HG03045 (cell line): ENCODE results near the gene RPTOR.

Experiments used
- ATAC-seq: cut with Tn5 transposase; IDR thresholded peaks from one replicate; pipeline ENCODE4 v1.9.1; 2021; ENCODE audit warnings: mild to moderate bottlenecking, moderate library complexity; ENCODE audit not compliant: unreplicated experiment

Gene RPTOR

GRCh38 chr17:80856863-80857755 lies 312.5 kb downstream of the RPTOR start:
- peak; percentile 10 for ATAC-seq

GRCh38 chr17:80857756-80858171 lies 313.1 kb downstream of the RPTOR start:
- no peak for ATAC-seq

- no peak for ATAC-seq
Measured at GRCh38 chr17:80858301-80859001, 313.8 kb downstream of the RPTOR start.

GRCh38 chr17:80859002-80859941 lies 314.6 kb downstream of the RPTOR start:
- ATAC-seq, result no peak

GRCh38 chr17:80860101-80860671 lies 315.5 kb downstream of the RPTOR start:
- ATAC-seq, result no peak

GRCh38 chr17:80860703-80861417 lies 316.2 kb downstream of the RPTOR start:
- no peak for ATAC-seq

GRCh38 chr17:80861418-80861815 lies 316.8 kb downstream of the RPTOR start:
- no peak for ATAC-seq

GRCh38 chr17:80861892-80862291 lies 317.3 kb downstream of the RPTOR start:
- no peak for ATAC-seq

GRCh38 chr17:80862481-80862961 lies 317.9 kb downstream of the RPTOR start:
- ATAC-seq, result no peak

GRCh38 chr17:80862978-80863377 lies 318.3 kb downstream of the RPTOR start:
- no peak for ATAC-seq

- no peak for ATAC-seq
Measured at GRCh38 chr17:80863626-80864025, 319.0 kb downstream of the RPTOR start.

GRCh38 chr17:80864751-80865150 lies 320.1 kb downstream of the RPTOR start:
- ATAC-seq, result no peak

- no peak for ATAC-seq
Measured at GRCh38 chr17:80866050-80866793, 321.6 kb downstream of the RPTOR start.

GRCh38 chr17:80868022-80868609 lies 323.5 kb downstream of the RPTOR start:
- no peak for ATAC-seq

- ATAC-seq, result no peak
Measured at GRCh38 chr17:80869481-80870145, 325.0 kb downstream of the RPTOR start.

GRCh38 chr17:80870401-80870800 lies 325.8 kb downstream of the RPTOR start:
- ATAC-seq, result no peak

GRCh38 chr17:80871341-80871740 lies 326.7 kb downstream of the RPTOR start:
- ATAC-seq, result no peak

- ATAC-seq, result no peak
Measured at GRCh38 chr17:80872001-80872500, 327.4 kb downstream of the RPTOR start.
